ENCODE results near the gene ZNF655.

DNA sequence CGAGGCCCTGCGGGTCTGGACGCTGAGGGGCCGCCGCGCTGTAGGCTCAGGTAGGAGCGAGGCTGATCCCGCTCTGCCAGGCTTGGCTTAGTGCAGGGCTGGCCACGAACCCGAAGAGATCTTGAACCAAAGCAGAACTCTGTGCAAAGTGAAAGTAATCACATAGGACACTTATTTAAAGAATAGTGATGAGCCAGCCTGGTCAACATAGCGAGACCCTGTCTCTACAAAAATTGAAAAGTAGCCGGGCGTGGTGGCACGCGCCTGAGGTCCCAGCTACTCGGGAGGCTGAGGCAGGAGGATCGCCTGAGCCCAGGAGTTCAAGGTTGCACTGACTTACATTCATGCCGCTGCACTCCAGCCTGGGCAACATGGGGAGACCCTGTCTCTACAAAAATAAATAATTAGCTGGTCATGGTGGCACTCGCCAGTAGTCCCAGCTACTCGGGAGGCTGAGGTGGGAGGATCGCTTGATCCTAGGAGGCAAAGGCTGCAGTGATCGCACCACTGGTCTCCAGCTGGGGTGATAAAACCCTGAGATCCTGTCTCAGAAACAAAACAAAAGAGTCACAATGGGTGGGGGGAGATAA is 58.8 kb downstream of the ZNF655 start:
- TF ChIP-seq, protein P1, sequence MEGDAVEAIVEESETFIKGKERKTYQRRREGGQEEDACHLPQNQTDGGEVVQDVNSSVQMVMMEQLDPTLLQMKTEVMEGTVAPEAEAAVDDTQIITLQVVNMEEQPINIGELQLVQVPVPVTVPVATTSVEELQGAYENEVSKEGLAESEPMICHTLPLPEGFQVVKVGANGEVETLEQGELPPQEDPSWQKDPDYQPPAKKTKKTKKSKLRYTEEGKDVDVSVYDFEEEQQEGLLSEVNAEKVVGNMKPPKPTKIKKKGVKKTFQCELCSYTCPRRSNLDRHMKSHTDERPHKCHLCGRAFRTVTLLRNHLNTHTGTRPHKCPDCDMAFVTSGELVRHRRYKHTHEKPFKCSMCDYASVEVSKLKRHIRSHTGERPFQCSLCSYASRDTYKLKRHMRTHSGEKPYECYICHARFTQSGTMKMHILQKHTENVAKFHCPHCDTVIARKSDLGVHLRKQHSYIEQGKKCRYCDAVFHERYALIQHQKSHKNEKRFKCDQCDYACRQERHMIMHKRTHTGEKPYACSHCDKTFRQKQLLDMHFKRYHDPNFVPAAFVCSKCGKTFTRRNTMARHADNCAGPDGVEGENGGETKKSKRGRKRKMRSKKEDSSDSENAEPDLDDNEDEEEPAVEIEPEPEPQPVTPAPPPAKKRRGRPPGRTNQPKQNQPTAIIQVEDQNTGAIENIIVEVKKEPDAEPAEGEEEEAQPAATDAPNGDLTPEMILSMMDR (IDR thresholded peaks at IDR 0.05; ENCODE audit: poor library complexity): no peak
- TF ChIP-seq EZH2 (IDR thresholded peaks at IDR 0.05; ENCODE audit: borderline replicate concordance) (no peak), EZH2phosphoT487 (IDR thresholded peaks at IDR 0.05; ENCODE audit: low read depth, severe bottlenecking, unreplicated experiment) (no peak)

Data from hepatocyte (in vitro differentiated cells).